PC-9 (cell line): Measurements from ENCODE around the gene PNPLA4.

Experiments
- EZH2 ChIP-seq: fragments of 200-600 bp; sonication (generic); IDR thresholded peaks from 2 replicates; pipeline ENCODE4 v1.8.0; 2017; ENCODE audit warnings: antibody characterized with exemption, low read depth
- TF ChIP-seq, protein P1 (sequence below): fragments of 200-600 bp; sonication (generic); conservative IDR thresholded peaks from 2 replicates; pipeline ENCODE4 v1.6.1; 2017; ENCODE audit warnings: mixed run types, antibody characterized with exemption, mild to moderate bottlenecking, moderate library complexity

DNA sequence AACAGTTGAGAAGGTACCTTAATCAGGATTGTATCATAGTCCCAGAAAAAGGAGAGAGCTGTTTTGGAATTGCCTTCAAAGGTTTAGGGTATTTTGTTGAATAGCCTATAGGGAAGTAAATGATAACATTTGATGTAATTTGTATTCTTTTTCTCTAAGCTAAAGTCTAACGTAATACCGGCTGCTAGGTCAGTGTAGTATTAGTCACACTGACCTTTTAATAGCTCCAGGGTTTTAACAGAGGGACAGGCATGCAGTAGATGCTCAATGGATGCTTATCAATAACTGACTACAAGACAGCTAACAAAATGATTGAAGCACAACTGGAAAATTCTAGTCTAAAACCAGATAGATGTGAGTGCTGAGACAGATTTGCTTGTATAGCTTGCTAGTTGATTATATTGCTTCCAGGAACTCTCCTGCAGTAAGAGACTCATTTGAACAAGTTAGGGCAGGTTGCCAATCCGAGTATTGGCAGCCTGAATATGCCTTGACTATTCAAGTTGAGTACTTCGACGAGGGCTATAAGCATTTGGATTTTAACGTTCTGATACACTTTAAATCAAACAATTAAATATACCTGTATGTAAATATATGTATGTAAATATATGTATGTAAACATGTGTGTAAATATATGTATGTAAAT, 16.5 kb upstream of the PNPLA4 start:
- TF ChIP-seq EZH2: no peak
- TF ChIP-seq, protein P1, sequence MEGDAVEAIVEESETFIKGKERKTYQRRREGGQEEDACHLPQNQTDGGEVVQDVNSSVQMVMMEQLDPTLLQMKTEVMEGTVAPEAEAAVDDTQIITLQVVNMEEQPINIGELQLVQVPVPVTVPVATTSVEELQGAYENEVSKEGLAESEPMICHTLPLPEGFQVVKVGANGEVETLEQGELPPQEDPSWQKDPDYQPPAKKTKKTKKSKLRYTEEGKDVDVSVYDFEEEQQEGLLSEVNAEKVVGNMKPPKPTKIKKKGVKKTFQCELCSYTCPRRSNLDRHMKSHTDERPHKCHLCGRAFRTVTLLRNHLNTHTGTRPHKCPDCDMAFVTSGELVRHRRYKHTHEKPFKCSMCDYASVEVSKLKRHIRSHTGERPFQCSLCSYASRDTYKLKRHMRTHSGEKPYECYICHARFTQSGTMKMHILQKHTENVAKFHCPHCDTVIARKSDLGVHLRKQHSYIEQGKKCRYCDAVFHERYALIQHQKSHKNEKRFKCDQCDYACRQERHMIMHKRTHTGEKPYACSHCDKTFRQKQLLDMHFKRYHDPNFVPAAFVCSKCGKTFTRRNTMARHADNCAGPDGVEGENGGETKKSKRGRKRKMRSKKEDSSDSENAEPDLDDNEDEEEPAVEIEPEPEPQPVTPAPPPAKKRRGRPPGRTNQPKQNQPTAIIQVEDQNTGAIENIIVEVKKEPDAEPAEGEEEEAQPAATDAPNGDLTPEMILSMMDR: no peak
